Smooth muscle cell (in vitro differentiated cells): ENCODE measurements around the gene ZNF691. TPM values are rescaled to one million over a fixed set of nuclear protein-coding genes. Genes with fewer than 3 reads are reported as not detected.

ENCODE experiments used
- DNase-seq: peaks from one replicate; lab custom pipeline; 2025; ENCODE audit not compliant: unreplicated experiment; lab: John Stamatoyannopoulos, UW
- H2AFZ ChIP-seq: fragments of 200-600 bp; sonication (generic); 2 replicates; pipeline ENCODE4 v1.6.0; 2016; ENCODE audit warnings: antibody characterized with exemption, low read depth, mild to moderate bottlenecking
- H3F3A ChIP-seq: fragments of 200-600 bp; sonication (generic); 2 replicates; pipeline ENCODE4 v1.6.0; 2017; ENCODE audit warnings: antibody characterized with exemption, low read depth
- H3K27ac ChIP-seq: fragments of 200-600 bp; sonication (generic); 2 replicates; pipeline ENCODE4 v1.5.1; 2016; ENCODE audit warnings: low read depth, mild to moderate bottlenecking
- H3K27me3 ChIP-seq: fragments of 200-600 bp; sonication (generic); 2 replicates; pipeline ENCODE4 v1.6.1; 2016; ENCODE audit warnings: low read depth, mild to moderate bottlenecking
- H3K36me3 ChIP-seq: fragments of 200-600 bp; sonication (generic); 2 replicates; pipeline ENCODE4 v1.5.1; 2016; ENCODE audit warnings: low read depth
- H3K4me1 ChIP-seq: fragments of 200-600 bp; sonication (generic); 2 replicates; pipeline ENCODE4 v1.5.1; 2016; ENCODE audit warnings: low read depth
- H3K4me2 ChIP-seq: fragments of 200-600 bp; sonication (generic); 2 replicates; pipeline ENCODE4 v1.6.0; 2016; ENCODE audit warnings: mild to moderate bottlenecking
- H3K4me3 ChIP-seq: fragments of 200-600 bp; sonication (generic); 2 replicates; pipeline ENCODE4 v1.5.1; 2016; ENCODE audit warnings: mild to moderate bottlenecking
- H3K79me2 ChIP-seq: fragments of 200-600 bp; sonication (generic); 2 replicates; pipeline ENCODE4 v1.6.0; 2016; ENCODE audit warnings: low read depth, mild to moderate bottlenecking
- H3K9ac ChIP-seq: fragments of 200-600 bp; sonication (generic); 2 replicates; pipeline ENCODE4 v1.6.0; 2016; ENCODE audit warnings: low read depth
- H3K9me3 ChIP-seq: fragments of 200-600 bp; sonication (generic); replicated peaks from 2 replicates; pipeline ENCODE4 v1.5.1; 2016; ENCODE audit warnings: low read depth
- H4K20me1 ChIP-seq: fragments of 200-600 bp; sonication (generic); 2 replicates; pipeline ENCODE4 v1.6.0; 2016; ENCODE audit warnings: low read depth
- WGBS: methylation state at CpG from one replicate; pipeline ENCODE4 v1.1.7; 2016; ENCODE audit warnings: low lambda C conversion rate; 5-methylcytosine and 5-hydroxymethylcytosine counted together
- polyA plus RNA-seq: library from polyadenylated mRNA; unstranded; fragments of >200 nt; fragmentation: Nextera tagmentation; extraction: Ambion mirVana; gene quantifications from 2 replicates; pipeline ENCODE4 v1.2.1, GENCODE V29; 2016
- total RNA-seq: library from RNA; depleted of rRNA; stranded (reverse); fragments of >200 nt; gene quantifications from 2 replicates; pipeline ENCODE4 v1.2.3, GENCODE V29; 2014
- TF ChIP-seq, protein P1 (sequence below): fragments of 200-600 bp; sonication (generic); IDR thresholded peaks from 2 replicates; pipeline ENCODE4 v1.5.1; 2017; ENCODE audit warnings: borderline replicate concordance, mild to moderate bottlenecking, antibody characterized with exemption; ENCODE audit not compliant: insufficient read depth, poor library complexity, severe bottlenecking

ZNF691 gene
- total and polyA plus RNA-seq, 2 experiments from 2014 or later = 4.2 to 4.8 TPM

DNA sequence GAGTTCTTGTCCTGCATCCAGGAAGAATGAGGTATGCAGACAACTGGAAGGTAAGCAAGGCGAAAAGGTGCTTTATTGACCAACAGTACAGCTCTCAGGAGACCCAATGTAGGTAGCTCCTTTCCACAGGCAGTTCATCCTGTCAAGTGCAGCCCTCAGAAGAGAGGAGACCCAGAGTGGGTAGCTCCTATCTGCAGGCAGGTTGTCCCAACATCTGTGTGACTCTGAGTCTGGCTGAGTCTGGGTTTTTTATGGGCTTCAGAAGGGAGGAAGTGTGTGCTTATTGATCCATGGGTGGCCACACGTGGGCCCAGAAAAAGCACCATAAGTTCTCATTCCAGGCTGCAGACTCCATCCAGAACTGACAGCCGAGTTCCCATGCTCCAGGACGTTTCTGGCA is 34.0 kb downstream of the ZNF691 start:
- Histone ChIP-seq H3K27me3 (peaks cover 13% of the 10 kb centered on the region), H3K79me2 (no peaks in the 10 kb centered on the region), H3K36me3 (no peaks in the 10 kb centered on the region), H3K9me3 (no peaks in the 10 kb centered on the region), H2AFZ (no peak overlapping the region), H3F3A (no peaks in the 10 kb centered on the region), H3K27ac (no peak overlapping the region), H3K4me1 (no peaks in the 10 kb centered on the region), H3K9ac (no peak overlapping the region), H3K4me2 (no peak overlapping the region), H3K4me3 (no peak overlapping the region), H4K20me1 (no peaks in the 10 kb centered on the region)
- TF ChIP-seq, protein P1, sequence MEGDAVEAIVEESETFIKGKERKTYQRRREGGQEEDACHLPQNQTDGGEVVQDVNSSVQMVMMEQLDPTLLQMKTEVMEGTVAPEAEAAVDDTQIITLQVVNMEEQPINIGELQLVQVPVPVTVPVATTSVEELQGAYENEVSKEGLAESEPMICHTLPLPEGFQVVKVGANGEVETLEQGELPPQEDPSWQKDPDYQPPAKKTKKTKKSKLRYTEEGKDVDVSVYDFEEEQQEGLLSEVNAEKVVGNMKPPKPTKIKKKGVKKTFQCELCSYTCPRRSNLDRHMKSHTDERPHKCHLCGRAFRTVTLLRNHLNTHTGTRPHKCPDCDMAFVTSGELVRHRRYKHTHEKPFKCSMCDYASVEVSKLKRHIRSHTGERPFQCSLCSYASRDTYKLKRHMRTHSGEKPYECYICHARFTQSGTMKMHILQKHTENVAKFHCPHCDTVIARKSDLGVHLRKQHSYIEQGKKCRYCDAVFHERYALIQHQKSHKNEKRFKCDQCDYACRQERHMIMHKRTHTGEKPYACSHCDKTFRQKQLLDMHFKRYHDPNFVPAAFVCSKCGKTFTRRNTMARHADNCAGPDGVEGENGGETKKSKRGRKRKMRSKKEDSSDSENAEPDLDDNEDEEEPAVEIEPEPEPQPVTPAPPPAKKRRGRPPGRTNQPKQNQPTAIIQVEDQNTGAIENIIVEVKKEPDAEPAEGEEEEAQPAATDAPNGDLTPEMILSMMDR = no peak
- no peak for DNase-seq
- 63% methylated on average over 4 of the region's 4 CpGs for WGBS

DNA sequence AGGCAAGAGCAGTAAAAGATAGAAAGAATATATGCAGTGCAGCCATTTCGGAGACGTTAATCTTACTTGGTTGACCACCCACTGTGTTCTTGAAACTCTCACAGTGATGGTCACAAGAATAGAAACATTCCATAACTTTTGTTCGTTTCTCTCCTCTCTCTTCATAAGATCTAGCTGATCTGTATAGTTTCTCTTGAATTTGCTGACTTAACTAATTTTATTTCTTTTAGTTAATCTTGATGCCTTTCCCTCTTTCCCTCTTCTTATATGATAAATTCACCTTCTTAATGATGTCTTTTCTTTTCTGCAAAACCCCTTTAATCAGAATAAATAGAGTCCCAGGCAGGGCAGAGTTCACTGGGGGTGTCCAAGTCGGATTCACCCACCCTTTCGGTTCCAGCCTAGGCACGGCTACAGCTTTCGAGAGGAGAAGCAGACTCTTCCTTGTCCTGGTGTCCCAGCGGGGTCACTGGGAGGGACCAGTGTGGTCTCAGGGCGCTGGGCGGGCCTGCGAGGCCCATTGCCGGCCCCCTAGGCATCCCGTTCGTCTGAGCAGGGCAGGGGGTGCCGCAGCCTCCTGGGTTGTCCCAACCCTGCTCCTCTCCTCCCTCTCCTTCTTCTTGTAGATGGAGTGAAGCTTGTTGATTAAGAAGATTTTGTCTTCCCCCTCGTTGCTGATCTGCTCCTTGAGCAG is 39.8 kb downstream of the ZNF691 start:
- no peaks in the 10 kb centered on the region for H3K27me3 ChIP-seq
- no peak for DNase-seq
- no peak overlapping the region for H3K4me3 ChIP-seq
- H3K36me3 ChIP-seq = no peaks in the 10 kb centered on the region
- no peak overlapping the region for H3K27ac ChIP-seq
- no peak overlapping the region for H2AFZ ChIP-seq
- WGBS = 92% methylated on average over 16 of the region's 16 CpGs
- no peaks in the 10 kb centered on the region for H3K9me3 ChIP-seq
- H3K4me1 ChIP-seq = no peaks in the 10 kb centered on the region
- H3K79me2 ChIP-seq = no peaks in the 10 kb centered on the region
- TF ChIP-seq, protein P1 = no peak
- H3K4me2 ChIP-seq = no peak overlapping the region
- H4K20me1 ChIP-seq = no peaks in the 10 kb centered on the region
- H3K9ac ChIP-seq = no peak overlapping the region
- H3F3A ChIP-seq = no peaks in the 10 kb centered on the region

DNA sequence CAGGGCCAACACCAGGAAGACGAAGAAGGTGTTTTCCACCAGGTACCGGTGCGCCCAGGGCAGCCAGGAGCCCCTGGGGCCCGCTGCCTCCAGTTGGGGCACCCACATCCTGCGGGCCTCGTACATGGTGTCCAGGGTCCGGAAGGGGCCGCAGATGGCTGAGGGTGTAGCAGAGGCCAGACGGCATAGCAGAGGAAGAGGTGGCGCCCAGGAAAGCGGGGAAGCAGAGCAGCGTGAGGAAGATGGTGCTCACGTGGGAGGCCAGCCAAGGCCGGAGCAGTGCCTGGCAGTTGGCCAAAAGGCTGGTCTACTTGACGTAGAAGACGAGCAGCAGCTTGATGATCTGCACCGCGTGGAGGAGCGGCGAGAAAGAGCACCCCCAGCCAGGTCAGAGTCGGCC is 40.4 kb downstream of the ZNF691 start:
- H3F3A ChIP-seq = no peaks in the 10 kb centered on the region
- H2AFZ ChIP-seq = no peak overlapping the region
- no peak overlapping the region for H3K9ac ChIP-seq
- H3K27me3 ChIP-seq = no peaks in the 10 kb centered on the region
- H4K20me1 ChIP-seq = no peaks in the 10 kb centered on the region
- DNase-seq = no peak
- TF ChIP-seq, protein P1 = no peak
- H3K4me3 ChIP-seq = no peak overlapping the region
- H3K4me1 ChIP-seq = no peaks in the 10 kb centered on the region
- no peaks in the 10 kb centered on the region for H3K79me2 ChIP-seq
- WGBS = 96% methylated on average over 21 of the region's 21 CpGs
- no peaks in the 10 kb centered on the region for H3K36me3 ChIP-seq
- no peaks in the 10 kb centered on the region for H3K9me3 ChIP-seq
- H3K4me2 ChIP-seq = no peak overlapping the region
- H3K27ac ChIP-seq = no peak overlapping the region

DNA sequence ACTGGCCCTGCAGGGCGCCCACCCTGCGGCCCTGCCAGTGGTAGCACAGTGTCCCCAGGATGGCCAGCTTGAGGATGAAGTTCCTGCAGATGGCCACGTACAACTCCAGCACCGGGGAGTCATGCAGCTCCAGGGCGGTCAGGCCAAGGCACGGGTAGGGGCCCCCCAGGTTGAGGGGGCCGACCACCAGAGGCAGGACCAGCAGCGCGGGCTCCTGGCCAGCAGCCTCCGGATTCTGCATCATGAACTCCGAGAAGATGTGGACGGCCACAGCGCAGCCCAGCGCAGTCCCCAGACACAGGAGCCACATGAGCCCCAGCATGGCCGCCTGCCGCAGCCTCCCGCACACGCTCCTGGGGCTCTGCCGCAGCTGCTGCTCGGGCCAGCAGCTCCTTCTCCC is 41.0 kb downstream of the ZNF691 start:
- TF ChIP-seq, protein P1 = no peak
- H3K4me3 ChIP-seq = no peak overlapping the region
- H3K9me3 ChIP-seq = no peaks in the 10 kb centered on the region
- no peaks in the 10 kb centered on the region for H4K20me1 ChIP-seq
- WGBS = 94% methylated on average over 20 of the region's 20 CpGs
- no peak overlapping the region for H3K27ac ChIP-seq
- no peak for DNase-seq
- H3K36me3 ChIP-seq = no peaks in the 10 kb centered on the region
- no peaks in the 10 kb centered on the region for H3K4me1 ChIP-seq
- H3K27me3 ChIP-seq = no peaks in the 10 kb centered on the region
- no peaks in the 10 kb centered on the region for H3K79me2 ChIP-seq
- no peaks in the 10 kb centered on the region for H3F3A ChIP-seq
- H2AFZ ChIP-seq = no peak overlapping the region
- H3K4me2 ChIP-seq = no peak overlapping the region
- H3K9ac ChIP-seq = no peak overlapping the region
